GM12892 (cell line): Measurements from ENCODE around the gene POLH.

ENCODE experiments used
- POLR2A ChIP-seq: IDR thresholded peaks from 2 replicates; pipeline ENCODE4 v1.6.1; 2011; ENCODE audit warnings: low read depth, low read length, control low read depth
- POLR2AphosphoS5 ChIP-seq: IDR thresholded peaks from 2 replicates; pipeline ENCODE4 v1.6.1; 2011; ENCODE audit warnings: low read depth, low read length, control low read depth
- TAF1 ChIP-seq: IDR thresholded peaks from 2 replicates; pipeline ENCODE4 v1.6.1; 2011; ENCODE audit warnings: low read depth, mild to moderate bottlenecking, control low read depth, low read length, borderline replicate concordance

DNA sequence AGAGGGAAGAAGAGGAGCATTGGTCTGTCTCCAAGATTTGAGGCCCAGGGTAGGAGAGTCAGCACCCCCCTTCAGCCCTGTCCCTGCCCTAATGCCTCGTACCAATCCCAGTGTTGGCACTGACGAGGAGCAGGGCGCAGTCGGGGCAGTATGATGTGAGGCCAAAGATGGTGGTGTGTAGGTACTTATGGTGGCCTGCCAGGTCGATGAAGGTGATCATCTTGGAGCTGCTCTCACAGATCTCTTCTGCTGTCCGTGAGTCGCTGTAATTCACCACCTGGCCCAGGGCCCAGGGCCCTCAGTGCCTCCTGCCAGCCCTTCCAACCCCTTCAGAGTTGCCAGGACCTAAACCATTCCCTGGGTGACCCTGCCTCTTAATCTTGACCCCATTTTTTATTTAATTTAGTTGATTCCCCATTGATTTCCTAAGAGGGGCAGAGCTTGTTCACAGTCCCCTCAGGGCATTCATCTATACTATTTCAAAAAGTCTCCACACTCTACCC lies 48.9 kb downstream of the POLH start:
- TF ChIP-seq POLR2AphosphoS5: no peak
- no peak; the same call in 1 of the 2 replicates for TF ChIP-seq POLR2A
- TF ChIP-seq TAF1: no peak
